GM20000 (cell line): ENCODE results near the gene NT5DC1.

Experiments
- DNase-seq: peaks from one replicate; pipeline ENCODE4 v3.0.0; 2012; ENCODE audit warnings: low spot score
- TF ChIP-seq, protein P1 (sequence below): IDR thresholded peaks from 2 replicates; pipeline ENCODE4 v1.5.1; 2012; ENCODE audit warnings: mild to moderate bottlenecking, control low read depth; ENCODE audit errors: extremely low read depth, missing control alignments

NT5DC1 gene

DNA sequence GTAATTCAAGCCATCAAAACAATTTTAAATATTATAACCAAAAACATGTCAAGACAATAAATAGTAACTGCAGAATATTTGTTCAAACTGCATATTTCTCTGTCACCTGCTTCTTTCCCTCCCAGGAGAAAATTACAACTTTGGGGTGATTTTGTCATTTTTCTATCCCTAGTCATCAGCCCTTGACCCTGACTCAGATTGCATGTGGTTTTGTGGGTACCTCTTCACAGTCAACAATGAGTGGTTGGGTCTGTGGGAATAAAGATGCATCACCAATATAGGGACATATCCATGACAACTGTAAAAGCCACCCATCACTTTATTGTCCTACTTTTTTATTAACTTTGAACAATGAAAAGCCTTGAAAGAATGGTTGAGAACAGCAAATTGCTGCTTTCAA lies 18.0 kb downstream of the NT5DC1 start:
- TF ChIP-seq, protein P1, sequence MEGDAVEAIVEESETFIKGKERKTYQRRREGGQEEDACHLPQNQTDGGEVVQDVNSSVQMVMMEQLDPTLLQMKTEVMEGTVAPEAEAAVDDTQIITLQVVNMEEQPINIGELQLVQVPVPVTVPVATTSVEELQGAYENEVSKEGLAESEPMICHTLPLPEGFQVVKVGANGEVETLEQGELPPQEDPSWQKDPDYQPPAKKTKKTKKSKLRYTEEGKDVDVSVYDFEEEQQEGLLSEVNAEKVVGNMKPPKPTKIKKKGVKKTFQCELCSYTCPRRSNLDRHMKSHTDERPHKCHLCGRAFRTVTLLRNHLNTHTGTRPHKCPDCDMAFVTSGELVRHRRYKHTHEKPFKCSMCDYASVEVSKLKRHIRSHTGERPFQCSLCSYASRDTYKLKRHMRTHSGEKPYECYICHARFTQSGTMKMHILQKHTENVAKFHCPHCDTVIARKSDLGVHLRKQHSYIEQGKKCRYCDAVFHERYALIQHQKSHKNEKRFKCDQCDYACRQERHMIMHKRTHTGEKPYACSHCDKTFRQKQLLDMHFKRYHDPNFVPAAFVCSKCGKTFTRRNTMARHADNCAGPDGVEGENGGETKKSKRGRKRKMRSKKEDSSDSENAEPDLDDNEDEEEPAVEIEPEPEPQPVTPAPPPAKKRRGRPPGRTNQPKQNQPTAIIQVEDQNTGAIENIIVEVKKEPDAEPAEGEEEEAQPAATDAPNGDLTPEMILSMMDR: no peak
- no peak for DNase-seq

DNA sequence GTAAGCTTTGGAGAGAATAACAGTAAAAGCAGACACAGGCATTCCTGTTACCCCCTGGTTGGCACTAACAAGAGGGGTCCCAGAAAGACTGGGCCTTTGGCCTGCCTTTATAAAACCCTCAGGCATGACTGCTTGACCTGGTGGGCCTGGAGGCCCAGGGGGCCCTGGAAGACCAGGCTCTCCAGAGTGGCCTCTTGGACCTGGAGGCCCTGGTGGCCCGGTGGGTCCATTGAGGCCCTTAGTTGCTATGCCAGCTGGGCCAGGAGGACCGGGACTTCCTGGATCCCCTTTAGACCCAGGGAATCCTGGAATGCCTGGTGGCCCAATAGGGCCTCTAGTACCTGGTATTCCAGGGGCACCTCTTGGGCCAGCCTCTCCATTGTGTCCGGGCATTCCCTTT lies 19.8 kb downstream of the NT5DC1 start:
- TF ChIP-seq, protein P1: no peak

DNA sequence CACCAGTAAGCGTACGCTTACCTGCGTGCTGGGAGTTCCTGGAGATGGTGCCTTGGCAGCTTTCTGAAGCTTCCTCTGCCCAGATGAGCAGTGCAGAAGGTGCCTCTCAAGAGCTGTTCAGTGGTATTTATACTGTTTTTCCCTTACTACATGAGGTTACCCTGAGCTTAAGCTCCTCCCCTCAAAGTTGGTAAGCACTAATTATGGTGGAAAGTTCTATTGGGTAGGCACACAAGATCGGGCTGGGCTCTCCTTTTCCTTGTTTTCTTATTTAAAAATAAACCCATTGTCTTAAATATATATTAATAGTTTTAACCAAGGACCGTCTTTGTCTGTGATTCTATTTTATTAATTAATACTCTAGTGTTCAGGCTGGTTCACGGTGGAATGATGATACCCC lies 25.4 kb downstream of the NT5DC1 start, which contains the start of gene COL10A1:
Gene COL10A1 (minus strand): TSS at position 101 of the 400 bp plus-strand sequence. CDS start 640 bp downstream, outside the sequence.
- TF ChIP-seq, protein P1: no peak
- DNase-seq: no peak

More for the DNA sequence above, 19.8 kb downstream of the NT5DC1 start:
- no peak for DNase-seq

DNA sequence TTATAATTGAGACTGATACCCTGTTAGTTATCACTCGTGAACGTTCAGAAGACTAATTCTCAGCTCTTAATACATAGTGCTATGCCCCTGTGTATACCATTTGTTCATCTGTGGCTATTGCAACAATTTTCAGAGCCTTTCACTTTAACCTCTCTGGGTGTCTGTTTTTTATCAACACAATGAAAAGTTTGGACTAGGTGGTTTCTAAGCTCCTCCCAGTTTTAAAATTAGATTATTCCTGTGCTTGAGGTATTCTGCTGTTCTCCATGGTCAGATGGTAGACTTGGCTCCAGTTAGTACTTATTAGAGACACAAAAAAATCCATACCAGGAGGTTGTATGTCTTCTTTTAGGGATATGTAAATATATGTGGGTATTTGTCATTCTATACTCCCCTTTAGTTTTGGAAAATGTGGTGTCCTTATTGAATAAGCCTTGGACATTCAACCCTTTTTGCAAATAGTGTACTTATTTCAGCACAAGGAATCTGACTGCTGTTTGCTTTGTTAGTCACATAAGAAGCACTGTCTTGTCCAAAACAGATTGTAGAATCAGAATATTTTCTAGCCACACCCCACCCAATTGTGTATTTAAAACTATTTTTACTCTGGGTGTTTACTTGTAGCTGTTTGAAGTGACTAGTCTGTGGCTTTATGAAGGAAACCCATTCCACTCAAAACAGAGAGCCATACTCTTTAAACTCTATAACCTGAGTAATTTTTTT lies 27.3 kb downstream of the NT5DC1 start:
- TF ChIP-seq, protein P1: no peak
- no peak for DNase-seq

DNA sequence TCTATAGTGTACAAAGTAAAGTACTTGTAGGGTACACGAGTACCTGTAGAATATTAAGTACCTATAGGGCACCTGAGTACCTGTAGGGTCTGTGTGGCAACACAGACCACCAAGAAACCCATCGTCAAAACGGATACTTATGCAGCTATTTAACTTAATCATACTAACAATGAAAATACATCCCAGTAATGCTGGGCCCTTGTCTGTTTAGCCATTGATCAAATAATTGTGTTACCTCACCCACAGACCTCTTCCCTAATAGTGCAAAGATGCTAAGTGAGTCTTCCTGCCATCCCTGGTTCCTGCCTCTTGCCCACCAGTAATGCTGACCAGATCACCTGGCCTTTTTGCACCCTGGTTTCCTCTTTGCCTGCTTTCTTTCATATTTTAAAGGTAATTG lies 32.8 kb downstream of the NT5DC1 start:
- no peak for DNase-seq
- TF ChIP-seq, protein P1: no peak

DNA sequence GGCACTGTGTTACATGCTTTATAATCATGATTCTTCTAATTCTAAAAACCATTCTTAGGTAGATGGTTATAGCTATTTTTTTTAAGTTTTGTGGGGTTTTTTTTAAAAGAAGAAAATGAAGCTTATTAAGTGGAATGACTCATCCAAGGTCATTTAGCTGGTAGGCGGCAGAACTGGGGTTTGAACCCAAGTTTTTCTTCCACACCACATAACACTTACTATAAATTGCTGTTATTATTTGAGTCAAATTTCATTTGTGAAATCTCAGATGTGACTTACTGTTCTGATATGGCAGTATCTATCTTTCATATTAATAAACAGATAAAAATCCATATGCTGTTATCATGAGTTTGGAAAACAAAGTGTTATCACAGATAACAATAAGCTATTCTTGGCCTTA lies 35.7 kb downstream of the NT5DC1 start:
- no peak for DNase-seq
- TF ChIP-seq, protein P1: no peak

DNA sequence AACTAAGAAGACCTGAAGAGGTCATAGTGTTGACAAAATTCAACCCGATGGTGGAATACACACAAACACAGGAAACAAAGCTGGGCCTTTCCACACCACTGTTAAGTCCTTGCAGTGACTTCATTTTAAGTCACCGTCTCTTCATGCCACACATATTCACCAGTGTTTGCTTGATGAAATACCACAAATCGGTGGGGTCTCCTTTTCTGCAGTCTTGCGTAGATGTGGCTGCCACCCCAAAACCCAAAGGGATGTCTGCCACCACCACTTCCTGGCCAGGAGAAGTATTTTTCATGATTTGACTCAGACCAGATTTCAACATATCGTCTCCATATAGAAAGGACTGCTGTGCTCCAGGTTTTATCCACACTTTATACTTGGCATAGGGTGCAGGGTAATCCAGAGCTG lies 36.3 kb downstream of the NT5DC1 start:
- DNase-seq: no peak
- TF ChIP-seq, protein P1: no peak
